ENCODE data around the gene IFNLR1.

- TF ChIP-seq CTCF (IDR thresholded peaks at IDR 0.05) (no peak), POLR2A (IDR thresholded peaks at IDR 0.05) (no peak)
Measured at GRCh38 chr1:24126018-24126671, 60.9 kb downstream of the IFNLR1 start.
